Stimulated activated naive B cell treated with anti-CD40 and anti-IgM and Interleukin-4, amounts not matched to agents 10 μg/mL and 1 μg/mL and 100 μg/mL, for 72 hours (primary cell): ENCODE data around the gene CCNL1.
"Not testable (repeated sequence)": the region's sequence is repeated elsewhere in the genome, so short reads cannot be mapped to it uniquely, and the experiment has no call there.

Experiments
- ATAC-seq, 2 donors: fragments of 150-1000 bp; cut with Tn5 transposase; replicated peaks; 2 replicates each; pipeline ENCODE4 v1.10.0; 2021; ENCODE audit warnings: moderate library complexity in 1 of 2
- DNase-seq: peaks from one replicate; pipeline ENCODE4 v3.0.0; 2021
- H3K27ac Mint-ChIP-seq: one replicate; pipeline ENCODE4 v1.8.0; 2022; ENCODE audit warnings: mild to moderate bottlenecking, mixed read lengths
- H3K27me3 Mint-ChIP-seq, 2 donors: one replicate each; pipeline ENCODE4 v1.8.0; 2022; ENCODE audit warnings: mixed read lengths in 2 of 2
- H3K36me3 Mint-ChIP-seq, 2 donors: one replicate each; pipeline ENCODE4 v1.8.0; 2022; ENCODE audit warnings: mixed read lengths in 2 of 2, mild to moderate bottlenecking in 1 of 2
- H3K4me1 Mint-ChIP-seq, 2 donors: one replicate each; pipeline ENCODE4 v1.8.0; 2022; ENCODE audit warnings: mixed read lengths in 2 of 2, mild to moderate bottlenecking in 1 of 2
- H3K4me3 Mint-ChIP-seq, 2 donors: one replicate each; pipeline ENCODE4 v1.8.0; 2022; ENCODE audit warnings: mild to moderate bottlenecking in 2 of 2, mixed read lengths in 2 of 2, moderate library complexity in 1 of 2
- H3K9me3 Mint-ChIP-seq, 2 donors: one replicate each; pipeline ENCODE4 v1.8.0; 2022; ENCODE audit warnings: mixed read lengths in 2 of 2, mild to moderate bottlenecking in 1 of 2

Gene CCNL1

GRCh38 chr3:157103860-157104259 lies 56.1 kb downstream of the CCNL1 start:
- no peak for DNase-seq
- peaks cover 10 to 24% of the 10 kb centered on the region in 2 donors for H3K4me1 Mint-ChIP-seq

DNA sequence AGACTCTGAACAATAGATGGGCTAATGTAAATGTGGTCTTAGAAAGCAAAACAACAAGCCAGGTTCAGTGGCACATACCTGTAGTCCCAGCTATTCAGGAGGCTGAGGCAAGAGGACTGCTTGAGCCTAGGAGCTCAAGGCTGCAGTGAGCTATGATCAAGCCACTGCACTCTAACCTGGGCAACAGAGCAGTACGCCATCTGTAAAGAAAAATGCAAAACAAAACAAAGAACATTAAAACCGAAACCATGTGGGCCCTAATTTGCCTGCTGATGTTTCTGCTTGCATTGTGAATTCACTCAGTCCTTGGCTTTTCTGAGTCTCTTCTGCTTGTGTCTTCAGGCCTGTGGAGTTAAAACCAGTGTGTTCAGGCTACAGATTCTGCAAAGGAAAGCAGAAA lies 56.7 kb downstream of the CCNL1 start:
- DNase-seq = no peak
- peak; percentile 89 for ATAC-seq
- peak overlapping the region; percentile 59 for H3K27ac Mint-ChIP-seq

More at GRCh38 chr3:157103860-157104259, 56.1 kb downstream of the CCNL1 start:
- H3K27ac Mint-ChIP-seq = peak overlapping the region; percentile 59
- no peaks in the 10 kb centered on the region for H3K27me3 Mint-ChIP-seq
- H3K9me3 Mint-ChIP-seq = no peaks in the 10 kb centered on the region
- ATAC-seq = no peak
- no peak overlapping the region for H3K4me3 Mint-ChIP-seq
- no peaks in the 10 kb centered on the region for H3K36me3 Mint-ChIP-seq

DNA sequence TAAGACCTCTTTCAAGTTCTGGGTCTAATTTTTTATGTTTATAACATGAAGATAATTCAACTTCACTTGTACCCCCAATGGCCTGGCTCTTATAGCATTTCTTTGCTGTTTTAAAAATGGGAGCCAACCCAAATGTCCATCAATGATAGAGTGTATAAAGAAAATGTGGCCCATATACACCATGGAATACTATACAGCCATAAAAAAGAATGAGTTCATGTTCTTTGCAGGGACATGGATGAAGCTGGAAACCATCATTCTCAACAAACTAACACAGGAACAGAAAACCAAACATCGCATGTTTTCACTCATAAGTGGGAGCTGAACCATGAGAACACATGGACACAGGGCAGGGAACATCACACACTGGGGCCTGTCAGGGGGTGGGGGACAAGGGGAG lies 57.4 kb downstream of the CCNL1 start:
- H3K27ac Mint-ChIP-seq, ATAC-seq, H3K36me3 Mint-ChIP-seq, H3K9me3 Mint-ChIP-seq, H3K27me3 Mint-ChIP-seq, DNase-seq, H3K4me3 Mint-ChIP-seq: not testable (repeated sequence)
- H3K4me1 Mint-ChIP-seq = peaks cover 12 to 28% of the 10 kb centered on the region in 2 donors

More for the DNA sequence above, 56.7 kb downstream of the CCNL1 start:
- Mint-ChIP-seq H3K4me3 (no peak overlapping the region), H3K27me3 (no peaks in the 10 kb centered on the region), H3K36me3 (no peaks in the 10 kb centered on the region), H3K4me1 (peaks cover 10 to 26% of the 10 kb centered on the region in 2 donors), H3K9me3 (no peaks in the 10 kb centered on the region)

- H3K27ac Mint-ChIP-seq = no peak overlapping the region
- DNase-seq = no peak
- no peaks in the 10 kb centered on the region for H3K9me3 Mint-ChIP-seq
- ATAC-seq = no peak
- peaks cover 12 to 28% of the 10 kb centered on the region in 2 donors for H3K4me1 Mint-ChIP-seq
- H3K4me3 Mint-ChIP-seq = no peak overlapping the region
- no peaks in the 10 kb centered on the region for H3K36me3 Mint-ChIP-seq
- peaks cover 0 to 1% of the 10 kb centered on the region in 2 donors for H3K27me3 Mint-ChIP-seq
Observed at GRCh38 chr3:157102098-157102497, 57.8 kb downstream of the CCNL1 start.

- ATAC-seq (no peak), DNase-seq (no peak)
- Mint-ChIP-seq H3K27ac (no peak overlapping the region), H3K4me3 (no peak overlapping the region), H3K27me3 (peaks cover 0 to 8% of the 10 kb centered on the region in 2 donors), H3K4me1 (peaks cover 12 to 28% of the 10 kb centered on the region in 2 donors), H3K9me3 (no peaks in the 10 kb centered on the region), H3K36me3 (no peaks in the 10 kb centered on the region)
Observed at GRCh38 chr3:157101486-157101885, 58.5 kb downstream of the CCNL1 start.

DNA sequence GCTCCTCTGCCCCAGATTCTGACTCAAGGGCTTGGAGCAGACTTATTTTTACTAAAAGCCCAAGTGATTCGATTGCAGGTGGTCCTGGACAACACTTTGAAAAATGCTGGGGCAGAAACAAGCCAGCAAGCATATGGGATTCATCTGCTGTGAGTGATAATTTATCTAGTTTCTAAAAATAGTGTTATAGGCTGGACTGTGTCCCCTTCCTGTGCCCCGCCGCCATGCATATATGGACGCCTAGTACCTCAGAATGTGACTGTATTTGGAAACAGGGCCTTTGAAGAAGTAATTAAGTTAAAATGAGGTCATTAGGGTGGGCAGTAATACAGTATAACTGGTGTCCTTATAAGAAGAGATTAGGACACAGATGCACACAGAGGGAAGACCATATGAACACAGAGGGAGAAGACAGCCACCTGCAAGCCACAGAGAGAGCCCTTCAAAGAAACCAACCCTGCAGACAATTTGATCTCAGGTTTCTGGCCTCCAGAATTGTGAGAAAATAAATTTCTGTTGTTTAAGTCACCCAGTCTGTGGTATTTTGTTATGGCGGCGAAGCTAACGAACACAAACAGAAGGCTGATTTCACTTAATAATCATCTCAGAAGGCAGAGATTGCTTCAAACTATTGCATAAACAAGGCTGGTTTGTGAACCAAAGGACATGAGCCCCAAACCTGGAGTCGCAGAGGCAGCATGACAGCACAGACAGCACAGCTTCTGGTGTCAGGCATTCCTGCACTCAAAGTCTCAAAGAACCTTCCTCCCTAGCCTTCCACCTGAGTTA lies 59.1 kb downstream of the CCNL1 start:
- DNase-seq = no peak
- H3K9me3 Mint-ChIP-seq = no peaks in the 10 kb centered on the region
- H3K27ac Mint-ChIP-seq = no peak overlapping the region
- no peak for ATAC-seq
- H3K4me3 Mint-ChIP-seq = no peak overlapping the region
- peaks cover 10 to 28% of the 10 kb centered on the region in 2 donors for H3K4me1 Mint-ChIP-seq
- H3K36me3 Mint-ChIP-seq = no peaks in the 10 kb centered on the region
- peaks cover 4 to 10% of the 10 kb centered on the region in 2 donors for H3K27me3 Mint-ChIP-seq

- H3K36me3 Mint-ChIP-seq = no peaks in the 10 kb centered on the region
- H3K4me1 Mint-ChIP-seq = peaks cover 6 to 21% of the 10 kb centered on the region in 2 donors
- no peaks in the 10 kb centered on the region for H3K9me3 Mint-ChIP-seq
- peaks cover 4 to 14% of the 10 kb centered on the region in 2 donors for H3K27me3 Mint-ChIP-seq
- peak in 1 of 2 donors; percentile 50 for ATAC-seq
- H3K4me3 Mint-ChIP-seq = no peak overlapping the region
- H3K27ac Mint-ChIP-seq = no peak overlapping the region
- DNase-seq = no peak
Observed at GRCh38 chr3:157100096-157100477, 59.9 kb downstream of the CCNL1 start.

DNA sequence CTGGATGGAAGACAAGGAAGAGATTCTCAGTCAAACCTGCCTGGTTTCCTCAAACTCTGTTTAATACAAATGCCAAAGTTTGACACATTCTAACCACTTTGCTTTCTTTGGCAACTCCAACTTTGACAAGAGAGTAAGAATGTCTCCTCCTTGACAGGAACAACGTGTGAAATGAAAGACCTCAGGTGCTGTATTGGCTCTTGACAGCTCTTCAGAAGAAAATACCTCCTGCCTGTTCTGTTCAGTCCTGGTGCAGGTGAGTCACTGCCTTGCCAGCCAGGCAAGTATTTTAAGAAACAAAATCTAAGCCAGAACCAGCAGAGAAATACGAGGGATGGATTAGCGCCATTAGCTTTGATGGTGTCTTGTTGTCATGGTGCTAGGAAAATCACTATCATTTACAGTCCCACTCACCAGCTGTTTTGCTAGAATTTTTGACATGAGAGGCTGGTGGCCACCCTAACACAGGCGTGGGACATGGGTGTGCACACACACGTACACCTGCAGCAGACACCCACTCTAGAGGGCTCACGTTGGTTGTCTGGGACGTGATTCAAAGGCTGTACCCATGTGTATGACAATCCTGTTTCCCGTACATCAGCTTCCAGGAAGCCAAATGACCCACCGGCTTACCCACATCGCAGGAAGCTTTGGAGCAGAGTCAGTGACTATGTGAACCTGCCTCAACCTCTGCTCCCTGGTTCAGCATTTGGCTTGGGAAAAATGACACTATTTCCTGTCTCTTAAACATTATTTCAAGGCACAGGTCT lies 60.4 kb downstream of the CCNL1 start:
- DNase-seq = no peak
- Mint-ChIP-seq H3K27ac (peak overlapping the region; percentile 5), H3K9me3 (no peaks in the 10 kb centered on the region), H3K36me3 (no peaks in the 10 kb centered on the region), H3K27me3 (peaks cover 7 to 19% of the 10 kb centered on the region in 2 donors), H3K4me1 (peaks cover 6 to 18% of the 10 kb centered on the region in 2 donors), H3K4me3 (no peak overlapping the region)
- no peak for ATAC-seq

- ATAC-seq (no peak), DNase-seq (no peak)
- no peaks in the 10 kb centered on the region for H3K36me3 Mint-ChIP-seq
- H3K4me3 Mint-ChIP-seq = no peak overlapping the region
- peaks cover 4 to 13% of the 10 kb centered on the region in 2 donors for H3K4me1 Mint-ChIP-seq
- peaks cover 10 to 22% of the 10 kb centered on the region in 2 donors for H3K27me3 Mint-ChIP-seq
- H3K9me3 Mint-ChIP-seq = no peaks in the 10 kb centered on the region
- H3K27ac Mint-ChIP-seq = no peak overlapping the region
Observed at GRCh38 chr3:157098823-157099185, 61.1 kb downstream of the CCNL1 start.

- H3K4me1 Mint-ChIP-seq = peaks cover 2 to 8% of the 10 kb centered on the region in 2 donors
- no peak for DNase-seq
- H3K27ac Mint-ChIP-seq = peak overlapping the region; percentile 21
- H3K36me3 Mint-ChIP-seq = no peaks in the 10 kb centered on the region
- H3K27me3 Mint-ChIP-seq = peaks cover 10 to 22% of the 10 kb centered on the region in 2 donors
- H3K9me3 Mint-ChIP-seq = no peaks in the 10 kb centered on the region
- no peak overlapping the region for H3K4me3 Mint-ChIP-seq
- ATAC-seq = no peak
Observed at GRCh38 chr3:157098121-157098822, 61.7 kb downstream of the CCNL1 start.
